ENCODE measurements around the gene JOSD2.

- no peak for TF ChIP-seq CTCF (conservative IDR thresholded peaks at IDR 0.05 in 1 of 2, IDR thresholded peaks at IDR 0.05 in 1 of 2; ENCODE audit: extremely low read depth in 1 of 2, insufficient read depth in 1 of 2, low read depth in 1 of 2, low read length in 2 of 2)
- no peak for TF ChIP-seq EZH2 (IDR thresholded peaks at IDR 0.05; ENCODE audit: borderline replicate concordance, low read length)
Observed at GRCh38 chr19:50558039-50558438, 47.0 kb upstream of the JOSD2 start.
